Endothelial cell of umbilical vein (primary cell): ENCODE results near the gene RAB40C. TPM values are rescaled to one million over a fixed set of nuclear protein-coding genes. Genes with fewer than 3 reads are reported as not detected.

ENCODE experiments used
- BruUV-seq: library from RNA; stranded (reverse); fragments of 400-500 nt; replicated peaks from 2 replicates; lab custom pipeline; 2021; lab: Mats Ljungman, UMichigan
- CTCF ChIA-PET: fragments of 300-600, 350-600 bp; sonication (Branson Sonifier 250); formaldehyde crosslinking; loops from one replicate; lab custom pipeline; 2021; ENCODE audit warnings: antibody characterized with exemption, inconsistent platforms; lab: Charles Lee
- POLR2A ChIA-PET: fragments of 300-600, 350-600 bp; sonication (Branson Sonifier 250); formaldehyde crosslinking; loops from one replicate; lab custom pipeline; 2021; ENCODE audit warnings: antibody characterized with exemption, inconsistent platforms; lab: Charles Lee
- DNase-seq: peaks from one replicate; pipeline ENCODE4 v3.0.0-alpha.2; 2011; ENCODE audit warnings: low read depth, low spot score
- FAIRE-seq: peaks from 2 replicates; lab custom pipeline; 2011; peaks lifted over from hg19 to GRCh38; lab: Jason Lieb, UNC
- H2AFZ ChIP-seq: 2 replicates; pipeline ENCODE4 v1.6.0; 2012; ENCODE audit warnings: low read depth, low read length, control low read depth, inconsistent platforms
- H3K27ac ChIP-seq: 2 replicates; pipeline ENCODE4 v1.5.1; 2011; ENCODE audit warnings: low read depth, mild to moderate bottlenecking, control low read depth, low read length, moderate library complexity; ENCODE audit not compliant: insufficient read depth
- H3K27me3 ChIP-seq, 2 experiments: 2 replicates each; pipeline versions ENCODE4 v1.6.0 to v1.6.1; 2011; ENCODE audit warnings: low read length in 2 of 2, mixed read lengths in 1 of 2; ENCODE audit not compliant: control insufficient read depth in 2 of 2, insufficient read depth in 2 of 2
- H3K36me3 ChIP-seq, 2 experiments: 2 replicates in 1 of 2; 3 replicates in 1 of 2; pipeline ENCODE4 v1.5.1; 2011; ENCODE audit warnings: low read length in 2 of 2, mild to moderate bottlenecking in 1 of 2, moderate library complexity in 1 of 2; ENCODE audit not compliant: control insufficient read depth in 2 of 2, insufficient read depth in 2 of 2; ENCODE audit errors: extremely low read depth in 1 of 2
- H3K4me1 ChIP-seq: 3 replicates; pipeline ENCODE4 v1.5.1; 2011; ENCODE audit warnings: mild to moderate bottlenecking, low read length; ENCODE audit not compliant: control insufficient read depth, insufficient read depth; ENCODE audit errors: extremely low read depth
- H3K4me2 ChIP-seq: 2 replicates; pipeline ENCODE4 v1.6.1; 2011; ENCODE audit warnings: low read length, control low read depth, mixed read lengths; ENCODE audit not compliant: insufficient read depth
- H3K4me3 ChIP-seq, 3 experiments: fragments of 200-600 bp in 1 of 3; sonication (generic), shearing (Covaris generic) in 1 of 3; replicated peaks in 1 of 3; 2 replicates each; pipeline ENCODE4 v1.5.1; 2011 to 2016; ENCODE audit warnings: control low read depth in 3 of 3, low read length in 3 of 3, mild to moderate bottlenecking in 2 of 3, inconsistent platforms in 1 of 3, low read depth in 1 of 3, moderate library complexity in 1 of 3; ENCODE audit not compliant: insufficient read depth in 1 of 3
- H3K79me2 ChIP-seq: 2 replicates; pipeline ENCODE4 v1.6.0; 2012; ENCODE audit warnings: low read length, inconsistent platforms; ENCODE audit not compliant: control insufficient read depth, insufficient read depth
- H3K9ac ChIP-seq: replicated peaks from 2 replicates; pipeline ENCODE3; 2011; ENCODE audit warnings: low read length, control low read depth; ENCODE audit not compliant: insufficient read depth; ENCODE audit errors: extremely low read depth
- H3K9me1 ChIP-seq: replicated peaks from 3 replicates; pipeline ENCODE4 v1.6.0; 2011; ENCODE audit warnings: mild to moderate bottlenecking, low read length; ENCODE audit not compliant: control insufficient read depth, insufficient read depth; ENCODE audit errors: extremely low read depth
- H3K9me3 ChIP-seq: replicated peaks from 2 replicates; pipeline ENCODE4 v1.5.1; 2012; ENCODE audit warnings: low read length, inconsistent platforms; ENCODE audit not compliant: control insufficient read depth, insufficient read depth
- H4K20me1 ChIP-seq: replicated peaks from 2 replicates; pipeline ENCODE3; 2011; ENCODE audit warnings: mild to moderate bottlenecking, low read length; ENCODE audit not compliant: control insufficient read depth, insufficient read depth; ENCODE audit errors: extremely low read depth
- EZH2 ChIP-seq: IDR thresholded peaks from 2 replicates; pipeline ENCODE4 v1.6.1; 2012; ENCODE audit warnings: borderline replicate concordance, low read depth, mild to moderate bottlenecking, moderate library complexity, low read length, inconsistent platforms; ENCODE audit not compliant: severe bottlenecking
- FOS ChIP-seq: IDR thresholded peaks from 2 replicates; pipeline ENCODE4 v1.6.1; 2011; ENCODE audit warnings: mild to moderate bottlenecking, low read length, moderate library complexity, borderline replicate concordance; ENCODE audit not compliant: insufficient read depth
- GATA2 ChIP-seq: IDR thresholded peaks from 2 replicates; pipeline ENCODE4 v1.7.0; 2011; ENCODE audit warnings: low read depth, mild to moderate bottlenecking, moderate library complexity, mixed read lengths, low read length; ENCODE audit not compliant: insufficient read length, insufficient read depth
- JUN ChIP-seq: IDR thresholded peaks from 2 replicates; pipeline ENCODE4 v1.6.1; 2011; ENCODE audit warnings: borderline replicate concordance, low read depth; ENCODE audit not compliant: insufficient read length, insufficient read depth
- MYC ChIP-seq: IDR thresholded peaks from one replicate; pipeline ENCODE4 v1.6.1; 2011; ENCODE audit warnings: mild to moderate bottlenecking, low read depth, low read length
- POLR2A ChIP-seq: IDR thresholded peaks from 2 replicates; pipeline ENCODE4 v1.6.1; 2012; ENCODE audit warnings: low read depth, mild to moderate bottlenecking, control low read depth, low read length
- POLR2AphosphoS5 ChIP-seq: IDR thresholded peaks from 2 replicates; pipeline ENCODE4 v1.6.1; 2012; ENCODE audit warnings: low read depth, mild to moderate bottlenecking, control low read depth, low read length, moderate library complexity; ENCODE audit not compliant: insufficient read depth
- dilution Hi-C: fragments of 300-500 bp; cut with MboI; formaldehyde crosslinking; loops from one replicate; pipeline ENCODE4 v1.15.0; 2019; ENCODE audit warnings: low sequenced_read_pairs; ENCODE audit not compliant: extremely low pct_ligation_motif_present
- intact Hi-C: fragments of 100-400 bp; cut with micrococcal nuclease; formaldehyde crosslinking; loops from one replicate; pipeline ENCODE4 v1.10.0; 2022
- polyA plus RNA-seq, 4 experiments: library from polyadenylated mRNA; depleted of rRNA in 3 of 4; stranded (reverse) in 3 of 4; unstranded in 1 of 4; fragments of >200 nt; gene quantifications; 2 replicates each; pipeline versions ENCODE4 v1.2.1 to v1.2.3, GENCODE V29; 2011 to 2012; ENCODE audit warnings: missing spikeins in 1 of 4
- total RNA-seq: library from RNA; stranded (reverse); gene quantifications from 2 replicates; pipeline ENCODE4 v1.2.3, GENCODE V29; 2021
- TF ChIP-seq, protein P1 (sequence below), 2 donors: IDR thresholded peaks; 1 replicate in 1 of 2; 2 replicates in 1 of 2; pipeline ENCODE4 v1.5.1; 2011; ENCODE audit warnings: low read length in 2 of 2, mild to moderate bottlenecking in 2 of 2, moderate library complexity in 2 of 2, control low read depth in 1 of 2, inconsistent platforms in 1 of 2, low read depth in 1 of 2; ENCODE audit not compliant: insufficient read depth in 1 of 2; ENCODE audit errors: extremely low read depth in 1 of 2
- TF ChIP-seq, protein P2 (sequence below): IDR thresholded peaks from 2 replicates; pipeline ENCODE4 v1.6.1; 2011; ENCODE audit not compliant: insufficient read depth, insufficient read length

RAB40C gene
- total and polyA plus RNA-seq, 2 donors (not counting 3 experiments of a cell fraction or from before 2014, with no cell fraction given): 12.4 to 18.8 TPM

DNA sequence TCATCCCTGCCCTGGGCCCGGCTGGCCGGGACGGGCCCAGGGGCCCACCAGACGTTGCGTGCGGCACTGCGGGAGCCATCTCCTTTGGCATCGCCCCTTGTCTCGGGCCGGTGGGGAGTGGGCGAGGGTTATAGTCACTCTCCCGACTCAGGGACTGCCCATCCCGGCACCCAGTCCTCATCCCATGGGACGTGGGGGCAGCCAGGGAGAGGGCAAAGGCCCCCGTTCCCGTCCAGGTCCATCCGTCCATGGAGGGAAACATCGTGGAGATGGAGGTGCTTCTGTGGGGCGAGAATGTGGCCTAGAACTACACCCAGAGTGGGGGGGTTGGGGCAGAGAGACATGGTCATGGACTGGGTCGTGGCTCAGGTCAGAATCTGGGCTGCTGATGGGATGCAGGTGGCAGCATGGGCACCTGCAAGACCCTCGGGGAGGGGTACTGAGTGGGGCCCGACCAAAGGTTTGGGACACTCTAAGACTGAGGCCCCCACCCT is 56.9 kb downstream of the RAB40C start:
- dilution Hi-C loops (no loop called here), intact Hi-C loops (no loop called here)
- no peak overlapping the region for H3K9ac ChIP-seq
- H3K9me3 ChIP-seq: no peaks in the 10 kb centered on the region
- H2AFZ ChIP-seq: no peak overlapping the region
- H3K27ac ChIP-seq: no peak overlapping the region
- H3K79me2 ChIP-seq: no peaks in the 10 kb centered on the region
- no peaks in the 10 kb centered on the region for H3K36me3 ChIP-seq
- BruUV-seq: no TSS peak
- ChIA-PET CTCF (interaction anchor here (1.8 kb wide), 1 partner anchor 10 kb away, joined by 8 read pairs; the partner anchor contains the start of gene METTL26), POLR2A (no interaction called here)
- FAIRE-seq: no peak
- no peak overlapping the region for H3K4me2 ChIP-seq
- no peaks in the 10 kb centered on the region for H3K9me1 ChIP-seq
- no peak overlapping the region for H3K4me3 ChIP-seq
- no peak for DNase-seq
- TF ChIP-seq, protein P1, sequence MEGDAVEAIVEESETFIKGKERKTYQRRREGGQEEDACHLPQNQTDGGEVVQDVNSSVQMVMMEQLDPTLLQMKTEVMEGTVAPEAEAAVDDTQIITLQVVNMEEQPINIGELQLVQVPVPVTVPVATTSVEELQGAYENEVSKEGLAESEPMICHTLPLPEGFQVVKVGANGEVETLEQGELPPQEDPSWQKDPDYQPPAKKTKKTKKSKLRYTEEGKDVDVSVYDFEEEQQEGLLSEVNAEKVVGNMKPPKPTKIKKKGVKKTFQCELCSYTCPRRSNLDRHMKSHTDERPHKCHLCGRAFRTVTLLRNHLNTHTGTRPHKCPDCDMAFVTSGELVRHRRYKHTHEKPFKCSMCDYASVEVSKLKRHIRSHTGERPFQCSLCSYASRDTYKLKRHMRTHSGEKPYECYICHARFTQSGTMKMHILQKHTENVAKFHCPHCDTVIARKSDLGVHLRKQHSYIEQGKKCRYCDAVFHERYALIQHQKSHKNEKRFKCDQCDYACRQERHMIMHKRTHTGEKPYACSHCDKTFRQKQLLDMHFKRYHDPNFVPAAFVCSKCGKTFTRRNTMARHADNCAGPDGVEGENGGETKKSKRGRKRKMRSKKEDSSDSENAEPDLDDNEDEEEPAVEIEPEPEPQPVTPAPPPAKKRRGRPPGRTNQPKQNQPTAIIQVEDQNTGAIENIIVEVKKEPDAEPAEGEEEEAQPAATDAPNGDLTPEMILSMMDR (IDR thresholded peaks at IDR 0.05; ENCODE audit: extremely low read depth in 1 of 2, insufficient read depth in 1 of 2, low read depth in 1 of 2, low read length in 2 of 2): no peak
- TF ChIP-seq GATA2: no peak
- no peak for TF ChIP-seq EZH2
- TF ChIP-seq POLR2AphosphoS5: no peak
- no peak for TF ChIP-seq FOS
- no peak for TF ChIP-seq MYC
- TF ChIP-seq JUN: no peak
- TF ChIP-seq POLR2A: no peak
- TF ChIP-seq, protein P2, sequence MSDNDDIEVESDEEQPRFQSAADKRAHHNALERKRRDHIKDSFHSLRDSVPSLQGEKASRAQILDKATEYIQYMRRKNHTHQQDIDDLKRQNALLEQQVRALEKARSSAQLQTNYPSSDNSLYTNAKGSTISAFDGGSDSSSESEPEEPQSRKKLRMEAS: no peak
- no peaks in the 10 kb centered on the region for H4K20me1 ChIP-seq
- peaks cover 13% of the 10 kb centered on the region for H3K4me1 ChIP-seq
- H3K27me3 ChIP-seq: no peaks in the 10 kb centered on the region
